ENCODE results near the gene KIRREL3.

KIRREL3 gene

DNA sequence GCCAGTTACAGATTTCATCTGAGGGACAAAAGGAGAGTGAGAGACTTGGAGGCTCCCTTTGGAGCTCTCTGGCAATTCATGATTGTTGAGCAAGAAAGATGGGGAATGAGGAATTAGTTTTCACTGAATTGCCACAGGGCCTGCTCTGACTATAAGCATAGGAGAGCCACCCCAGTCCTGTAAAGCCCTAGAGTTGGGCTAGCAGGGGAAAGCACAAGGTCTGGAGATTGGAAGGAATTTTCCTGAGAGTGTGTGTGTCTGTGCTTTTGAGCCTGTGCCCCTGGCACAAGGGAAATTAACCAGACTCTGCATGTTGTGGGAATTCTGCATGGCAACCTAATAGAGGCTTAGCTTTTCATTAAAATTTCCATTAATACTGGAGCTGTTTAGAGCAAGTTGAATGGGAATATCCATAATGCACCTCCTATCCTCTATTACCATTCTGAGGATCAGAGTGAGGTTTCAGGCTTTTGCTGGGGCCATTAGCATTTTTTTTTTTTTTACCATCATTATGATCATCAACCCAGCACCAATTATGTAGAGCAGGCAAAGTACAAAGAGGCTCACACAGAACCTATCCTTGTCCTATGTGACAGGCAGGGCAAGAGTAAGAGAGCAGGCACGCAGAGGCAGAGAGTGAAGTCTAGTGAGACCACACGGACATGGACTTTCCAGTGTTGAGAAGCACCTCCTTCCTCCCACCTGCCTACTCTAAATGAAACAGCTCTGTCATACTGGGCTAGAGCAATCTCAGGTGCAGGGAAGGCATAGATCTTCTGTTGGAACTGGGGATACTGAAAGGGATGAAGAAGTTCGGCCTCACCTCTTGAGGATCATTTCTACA lies 336.6 kb downstream of the KIRREL3 start:
- no peak for DNase-seq (ENCODE audit: low spot score)

DNA sequence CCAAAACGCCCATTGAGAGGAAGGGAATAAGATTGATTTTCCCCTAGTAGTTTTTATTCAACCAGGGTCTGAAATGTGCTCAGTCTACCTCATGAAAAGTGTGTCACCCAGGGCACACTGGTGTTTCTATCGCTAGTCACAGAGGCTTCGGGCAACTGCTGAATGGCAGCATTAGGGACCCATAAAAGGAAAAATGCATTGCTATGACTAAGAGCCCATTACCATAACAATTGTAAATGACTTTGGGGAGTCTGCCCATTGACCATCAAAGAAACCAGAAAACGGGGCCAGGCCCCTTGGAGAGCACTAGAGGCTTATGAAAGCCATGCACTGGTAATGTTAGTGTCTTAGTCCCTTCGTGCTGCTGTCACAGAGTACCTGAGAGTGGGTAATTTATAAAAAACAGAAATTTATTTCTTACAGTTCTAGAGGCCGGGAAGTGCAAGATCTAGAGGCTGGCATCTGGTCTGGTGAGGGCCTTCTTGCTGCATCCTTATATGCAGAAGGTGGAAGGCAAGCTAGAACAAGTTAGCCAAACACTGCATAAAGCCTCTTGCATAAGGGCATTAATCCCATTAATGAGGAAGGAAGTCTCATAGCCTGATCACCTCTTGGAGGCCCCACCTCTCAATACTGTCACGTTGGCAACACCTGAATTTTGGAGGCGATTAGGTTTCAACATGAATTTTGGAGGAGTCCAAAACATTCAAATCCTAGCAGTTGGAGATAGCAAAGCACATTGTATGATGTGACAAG lies 338.4 kb downstream of the KIRREL3 start:
- no peak for DNase-seq (ENCODE audit: low spot score)

GRCh38 chr11:126660761-126661425 lies 339.7 kb downstream of the KIRREL3 start:
- DNase-seq (ENCODE audit: low spot score), result no peak

GRCh38 chr11:126660321-126660720 lies 340.2 kb downstream of the KIRREL3 start:
- DNase-seq (ENCODE audit: low spot score), result no peak

- no peak for DNase-seq (ENCODE audit: low spot score)
Observed at GRCh38 chr11:126658306-126659056, 342.1 kb downstream of the KIRREL3 start.

DNA sequence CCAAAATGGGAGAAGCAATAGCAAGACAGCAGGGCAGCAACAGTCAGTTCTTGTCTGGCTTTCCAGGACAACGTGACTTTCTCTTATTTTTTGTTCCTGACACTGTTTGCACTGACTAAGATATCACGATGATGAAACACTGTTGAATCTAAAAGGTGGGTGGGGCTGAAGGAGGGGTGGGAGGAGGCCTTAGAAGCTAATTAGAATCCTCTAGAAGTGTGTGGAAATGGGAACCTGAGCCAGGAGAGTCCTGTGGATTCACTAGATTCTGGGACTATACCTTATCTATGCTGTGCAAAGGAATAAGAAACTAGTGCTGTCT lies 344.8 kb downstream of the KIRREL3 start:
- DNase-seq (ENCODE audit: low spot score), result no peak

DNA sequence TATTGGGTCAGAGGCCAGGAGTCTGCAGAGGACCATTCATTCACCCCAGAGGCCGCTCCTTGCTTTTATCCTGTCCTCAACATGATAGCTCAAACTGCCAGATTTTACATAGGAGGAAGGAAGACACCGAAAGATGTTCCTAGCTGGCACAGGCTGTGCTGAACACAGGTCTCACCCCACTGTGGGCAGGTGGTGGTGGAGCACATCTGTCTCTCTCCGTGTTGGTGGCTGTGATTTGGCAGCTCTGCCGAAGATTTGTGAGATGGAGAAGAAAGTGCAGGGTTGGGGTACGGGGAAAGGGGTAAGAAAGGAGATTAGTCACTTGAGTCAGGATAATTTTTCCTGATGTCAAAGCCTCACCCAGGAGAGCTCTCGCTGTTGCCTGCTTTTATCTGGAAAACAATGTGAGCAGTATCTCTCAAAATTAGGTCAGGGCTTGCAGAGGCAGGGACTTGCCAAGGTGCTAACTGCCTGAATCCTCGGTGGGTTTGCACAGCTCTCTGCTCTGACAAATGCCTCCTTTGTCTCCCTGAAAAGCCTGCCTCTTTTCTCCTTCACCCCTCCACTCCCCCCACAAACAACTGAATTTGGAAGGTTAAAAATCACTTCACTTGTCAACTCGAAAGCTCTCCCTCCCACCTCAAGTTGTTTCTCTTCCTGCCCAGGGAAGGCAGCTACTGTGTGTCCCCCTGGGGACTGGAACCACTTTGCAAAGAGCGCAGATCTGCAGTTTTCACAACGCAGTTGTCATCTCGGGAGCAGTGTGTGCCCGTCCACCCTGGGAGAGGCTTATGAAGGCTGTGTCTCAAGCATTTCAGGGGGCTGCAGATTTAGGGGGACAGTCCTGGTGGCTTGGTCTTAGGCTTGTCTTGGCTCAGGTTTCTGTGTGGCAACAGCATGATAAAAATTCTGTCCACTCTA lies 345.4 kb downstream of the KIRREL3 start:
- DNase-seq (ENCODE audit: low spot score), result no peak

DNA sequence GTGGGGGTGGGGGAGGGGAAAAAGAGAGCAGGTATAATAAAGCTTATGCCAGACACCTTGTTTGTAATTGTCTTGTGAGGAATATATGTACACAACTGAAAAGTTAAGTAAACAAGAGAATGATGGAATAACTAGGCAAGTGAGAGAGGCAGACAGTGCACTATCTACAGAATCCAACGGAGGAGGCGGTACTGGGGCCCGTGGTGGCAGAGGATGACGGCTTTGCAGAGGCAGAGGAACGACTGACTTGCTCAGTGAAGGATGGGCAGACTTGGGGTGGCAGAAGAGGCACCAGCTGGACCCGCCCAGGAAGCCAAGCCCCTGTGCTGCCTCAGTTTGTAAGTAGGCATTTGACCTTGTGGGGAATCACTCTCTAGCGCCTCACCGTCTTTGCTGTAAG lies 347.5 kb downstream of the KIRREL3 start:
- DNase-seq (ENCODE audit: low spot score), result no peak

GRCh38 chr11:126647735-126648134 lies 352.8 kb downstream of the KIRREL3 start:
- DNase-seq (ENCODE audit: low spot score), result no peak

GRCh38 chr11:126646701-126647557 lies 353.6 kb downstream of the KIRREL3 start:
- no peak for DNase-seq (ENCODE audit: low spot score)

GRCh38 chr11:126645186-126645585 lies 355.4 kb downstream of the KIRREL3 start:
- DNase-seq (ENCODE audit: low spot score), result no peak

DNA sequence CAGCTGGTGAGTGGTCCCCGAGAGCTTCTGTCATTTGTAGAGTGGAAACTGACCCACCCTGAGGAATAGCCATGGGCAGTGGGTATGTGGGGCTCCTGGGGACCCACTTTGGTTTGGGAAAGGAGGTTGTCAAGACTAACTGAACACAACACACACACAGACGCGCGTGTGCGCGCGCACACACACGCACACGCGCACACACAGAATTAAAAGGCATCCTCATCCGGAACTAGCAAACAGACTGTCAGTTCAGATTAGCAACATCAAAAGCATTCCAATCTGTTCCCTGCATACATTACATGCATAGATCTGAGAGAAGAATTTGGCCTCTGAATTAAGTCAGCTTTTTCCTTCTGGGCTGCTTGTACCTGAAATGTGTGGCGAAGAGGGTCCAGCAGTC lies 360.4 kb downstream of the KIRREL3 start:
- no peak for DNase-seq (ENCODE audit: low spot score)

GRCh38 chr11:126639692-126640091 lies 360.9 kb downstream of the KIRREL3 start:
- DNase-seq (ENCODE audit: low spot score), result no peak

DNA sequence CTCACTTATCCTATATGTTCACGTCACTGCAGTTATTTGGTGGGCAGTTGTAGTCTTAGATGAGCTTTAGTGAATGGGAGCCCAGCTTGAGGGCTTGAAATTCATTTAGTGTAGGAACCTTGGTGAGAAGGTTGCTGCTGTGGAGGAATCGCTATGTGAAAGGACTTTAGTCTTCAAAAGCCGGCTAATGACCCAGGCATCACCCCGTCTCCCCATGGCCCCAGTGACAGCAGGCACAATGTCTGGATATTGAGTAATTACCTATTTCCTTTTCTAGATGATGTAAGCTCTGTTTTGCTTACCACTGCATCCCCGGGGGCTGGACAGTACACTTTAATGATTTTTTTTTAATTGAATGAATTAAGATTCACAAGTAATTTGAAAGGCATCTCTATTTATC lies 361.9 kb downstream of the KIRREL3 start:
- DNase-seq (ENCODE audit: low spot score), result no peak

- no peak for DNase-seq (ENCODE audit: low spot score)
Observed at GRCh38 chr11:126637795-126638175, 362.8 kb downstream of the KIRREL3 start.

DNA sequence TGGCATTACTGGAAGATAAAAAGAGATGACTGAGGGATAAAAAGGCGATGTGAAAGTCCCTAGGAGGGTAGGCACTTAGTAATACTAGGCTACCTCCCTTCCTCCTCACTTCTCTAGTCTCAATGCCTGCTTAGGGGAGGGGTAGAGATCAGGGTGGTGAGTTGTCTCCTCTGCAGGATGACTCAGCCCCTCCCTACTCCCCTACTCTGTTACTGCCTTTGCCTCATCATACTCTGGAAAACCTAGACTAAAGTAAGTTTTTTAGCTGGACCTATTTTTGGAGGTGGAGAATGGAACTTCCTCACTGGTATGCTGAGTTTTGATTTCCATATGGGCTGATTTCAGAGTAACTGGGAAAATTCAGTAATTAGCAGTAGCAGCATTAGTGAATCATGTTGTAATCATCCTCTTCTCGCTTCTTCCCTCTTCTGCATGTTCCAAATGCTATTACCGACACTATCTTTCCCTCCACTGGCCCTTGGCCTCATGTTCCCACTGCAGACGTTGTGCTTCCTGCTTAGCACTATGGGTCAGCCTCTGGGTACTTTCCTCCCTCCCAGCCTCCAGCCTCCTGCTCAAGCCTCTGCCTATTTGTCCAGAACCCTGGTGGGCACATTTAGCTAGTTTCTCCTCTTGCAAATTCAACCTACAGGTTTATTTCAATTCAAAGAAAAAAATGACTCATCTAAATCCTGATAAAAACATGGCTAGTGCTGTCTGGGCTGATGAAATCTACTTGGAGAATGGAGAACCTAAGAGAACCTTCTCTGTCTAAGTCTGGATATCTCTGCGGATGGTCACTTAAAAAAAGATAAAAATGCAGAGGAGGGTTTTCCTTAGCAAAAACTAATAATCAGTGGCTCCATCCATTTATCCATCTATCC lies 363.4 kb downstream of the KIRREL3 start:
- DNase-seq (ENCODE audit: low spot score), result no peak

GRCh38 chr11:126635511-126635910 lies 365.1 kb downstream of the KIRREL3 start:
- DNase-seq (ENCODE audit: low spot score), result no peak

DNA sequence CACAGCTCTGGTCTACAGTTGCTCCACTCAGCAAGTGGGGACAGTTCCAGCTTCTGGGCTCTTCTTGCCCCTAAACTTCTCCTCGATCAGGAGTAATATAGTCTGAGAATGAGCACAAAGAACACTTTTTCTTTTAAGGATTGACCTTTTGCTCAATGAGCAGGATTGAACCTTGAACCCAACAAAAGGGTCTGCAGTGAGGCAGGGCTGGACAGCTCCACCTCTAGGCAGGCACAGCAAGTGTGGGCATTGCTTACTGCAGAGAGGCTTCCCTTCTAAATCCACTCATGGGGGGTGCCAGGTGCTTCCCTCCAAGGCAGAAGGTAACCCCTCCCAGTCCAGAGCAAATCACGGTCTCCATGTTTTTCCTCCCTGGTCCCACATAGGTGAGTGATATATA lies 365.6 kb downstream of the KIRREL3 start:
- DNase-seq (ENCODE audit: low spot score), result no peak

DNA sequence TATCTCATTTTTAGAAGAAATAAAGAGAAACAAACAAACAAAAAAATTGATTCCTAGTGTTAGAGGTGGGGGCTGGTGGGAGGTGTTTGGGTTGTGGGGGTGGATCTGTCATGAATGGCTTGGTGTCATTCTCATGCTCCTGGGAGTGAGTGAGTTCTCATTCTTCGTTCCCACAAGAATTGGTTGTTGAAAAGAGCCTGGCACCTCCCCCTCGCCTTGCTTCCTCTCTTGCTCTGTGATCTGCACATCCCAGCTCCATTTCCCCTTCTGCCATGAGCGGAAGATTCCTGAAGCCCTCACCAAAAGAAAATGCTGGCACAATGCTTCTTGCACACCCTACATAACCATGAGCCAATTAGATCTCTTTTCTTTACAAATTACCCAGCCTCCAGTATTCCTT lies 367.2 kb downstream of the KIRREL3 start:
- no peak for DNase-seq (ENCODE audit: low spot score)
